HG02870 (cell line): Measurements from ENCODE around the gene TARS3.

Experiments
- ATAC-seq: cut with Tn5 transposase; IDR thresholded peaks from one replicate; pipeline ENCODE4 v1.9.1; 2021; ENCODE audit warnings: mild to moderate bottlenecking, moderate library complexity; ENCODE audit not compliant: unreplicated experiment

TARS3 gene

DNA sequence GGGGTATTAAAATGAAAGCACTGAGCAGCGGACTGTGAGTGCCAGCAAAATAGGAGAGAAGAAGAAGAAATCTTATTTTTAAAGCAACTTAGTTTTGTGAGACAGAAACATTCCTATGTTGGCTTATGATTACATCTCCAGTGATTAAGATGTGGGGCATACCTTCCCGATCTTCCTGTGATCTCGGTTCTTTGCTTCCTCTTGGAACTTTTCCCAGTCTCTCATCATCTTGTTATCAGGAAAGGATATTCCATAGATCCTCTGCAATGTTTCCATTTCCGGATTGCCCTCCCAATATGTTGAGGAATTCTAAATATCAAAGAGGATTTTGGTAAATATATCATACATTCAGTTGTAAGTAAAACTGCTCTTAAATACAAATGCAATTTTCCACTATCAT, 22.2 kb downstream of the TARS3 start:
- no peak for ATAC-seq

DNA sequence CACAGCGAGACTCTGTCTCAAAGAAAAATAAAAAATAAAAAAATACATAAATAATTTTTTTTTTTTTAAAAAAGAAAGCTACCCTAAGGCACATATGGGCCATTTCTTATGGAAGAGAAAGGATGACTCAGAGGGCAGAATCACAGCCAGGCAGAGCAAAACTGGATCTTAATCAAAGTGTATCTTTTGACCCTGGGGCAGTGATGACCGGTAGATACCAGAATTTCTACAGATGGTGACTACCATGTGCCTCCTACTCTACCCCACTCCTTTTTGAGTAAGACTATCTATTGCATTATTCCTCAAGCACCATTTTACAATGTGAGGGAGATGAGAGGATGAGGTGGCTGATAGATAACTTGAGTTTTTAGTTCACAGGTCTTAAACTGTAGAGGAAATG, 26.0 kb downstream of the TARS3 start:
- no peak for ATAC-seq

DNA sequence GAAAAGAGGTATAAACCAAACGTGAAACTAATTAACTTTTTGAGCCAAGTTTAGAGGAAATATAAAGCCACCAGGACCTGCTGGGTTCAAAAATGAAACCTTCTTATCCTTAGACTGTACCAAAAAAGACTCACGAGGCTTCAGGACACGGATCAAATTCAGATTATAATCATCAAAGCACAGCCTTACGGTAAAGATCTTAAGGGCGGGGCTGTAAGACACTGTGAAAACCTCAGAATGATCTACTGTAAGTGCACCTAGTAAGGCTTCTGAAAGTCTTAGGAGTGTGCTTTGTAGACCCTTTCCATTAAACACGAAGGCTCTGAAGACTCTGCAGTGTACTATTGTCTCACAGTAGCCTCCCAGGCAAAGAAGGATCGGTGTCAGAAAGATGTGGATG, 26.8 kb downstream of the TARS3 start:
- ATAC-seq, result no peak

DNA sequence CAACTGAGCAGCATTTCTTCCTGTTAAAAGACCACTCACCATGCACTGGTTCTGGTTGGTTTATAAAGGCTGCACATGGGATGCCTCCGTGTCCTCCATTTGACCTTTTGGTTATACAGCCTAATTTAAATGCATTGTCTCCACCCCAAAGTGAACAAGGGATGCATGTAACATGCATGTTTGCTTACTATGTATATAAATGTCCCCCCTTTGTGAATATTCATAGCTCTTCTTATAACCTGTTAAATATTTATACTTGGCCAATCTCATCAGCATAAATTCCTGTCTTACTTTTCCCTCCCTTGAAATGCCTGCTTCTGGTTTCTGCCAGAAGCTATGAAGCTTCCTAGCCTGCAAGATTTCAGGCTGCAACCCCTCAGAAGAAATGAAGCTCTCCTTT, 27.4 kb downstream of the TARS3 start:
- no peak for ATAC-seq

DNA sequence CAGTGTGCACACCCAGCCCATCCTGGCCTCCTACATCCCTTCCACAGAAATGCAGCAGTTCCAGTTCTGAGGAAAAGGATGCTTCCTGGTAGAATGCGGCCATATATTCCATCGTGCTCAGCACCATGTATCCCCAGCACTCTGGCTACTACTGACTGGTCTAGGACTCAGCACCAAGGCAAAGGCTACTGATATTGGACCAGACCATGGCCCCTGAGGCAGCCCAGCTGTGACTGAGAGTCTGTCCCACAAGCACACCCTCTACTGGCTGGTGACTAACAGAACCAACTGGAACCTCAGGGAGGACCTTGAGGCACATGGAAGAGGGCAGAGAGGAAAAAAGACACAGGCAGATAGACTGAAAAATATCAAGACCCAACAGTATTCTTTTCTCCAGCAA, 30.0 kb downstream of the TARS3 start:
- no peak for ATAC-seq

DNA sequence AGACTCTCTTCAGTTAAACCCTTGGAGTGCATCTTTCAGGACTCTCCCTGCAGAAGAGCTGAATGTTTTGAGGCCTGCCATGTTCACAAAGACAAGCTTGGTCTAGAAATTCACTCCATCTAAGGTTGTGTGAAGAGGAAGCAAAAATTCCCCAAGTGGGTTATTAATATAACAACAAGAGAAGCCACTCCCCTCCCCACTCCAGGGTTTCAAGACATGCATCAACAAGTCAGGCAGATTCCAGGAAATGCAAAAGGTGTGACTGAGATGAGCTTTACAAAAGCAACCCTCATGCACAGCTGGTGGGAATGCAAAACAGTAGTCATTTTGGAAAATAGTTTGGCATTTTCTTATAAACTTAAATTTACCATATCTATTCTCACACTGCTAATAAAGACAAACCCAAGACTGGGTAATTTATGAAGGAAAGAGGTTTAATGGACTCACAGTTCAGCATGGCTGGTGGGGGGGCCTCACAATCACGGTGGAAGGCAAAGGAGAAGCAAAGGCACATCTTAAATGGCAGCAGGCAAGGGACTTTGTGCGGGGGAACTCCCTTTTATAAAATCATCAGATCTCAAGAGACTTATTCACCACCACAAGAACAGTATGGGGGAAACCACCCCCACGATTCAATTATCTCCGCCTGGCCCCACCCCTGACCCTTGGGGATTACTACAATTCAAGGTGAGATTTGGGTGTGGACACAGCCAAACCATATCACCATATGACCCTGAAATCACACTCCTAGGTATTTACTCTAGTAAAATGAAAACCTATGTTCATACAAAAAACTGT, 31.3 kb downstream of the TARS3 start:
- ATAC-seq, result no peak

DNA sequence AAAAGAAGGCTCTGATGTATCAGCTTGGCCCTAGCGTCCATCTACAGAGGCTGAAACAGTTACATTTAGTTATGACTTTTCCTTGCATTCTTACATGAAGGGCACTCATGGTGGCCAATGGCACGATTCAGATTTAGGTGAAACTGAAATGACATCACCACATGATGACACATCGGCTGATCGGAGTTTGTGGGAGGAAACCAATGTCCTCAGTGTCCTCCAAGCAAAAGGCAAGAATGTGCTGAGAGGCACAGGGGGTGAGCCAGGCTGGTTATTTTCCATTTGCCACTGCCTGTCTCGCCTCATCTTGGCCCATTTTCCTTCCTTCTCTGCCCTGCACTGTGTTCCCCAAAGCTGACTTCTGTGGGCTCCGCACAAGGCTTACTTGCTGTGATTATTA, 34.4 kb downstream of the TARS3 start:
- ATAC-seq, result no peak

DNA sequence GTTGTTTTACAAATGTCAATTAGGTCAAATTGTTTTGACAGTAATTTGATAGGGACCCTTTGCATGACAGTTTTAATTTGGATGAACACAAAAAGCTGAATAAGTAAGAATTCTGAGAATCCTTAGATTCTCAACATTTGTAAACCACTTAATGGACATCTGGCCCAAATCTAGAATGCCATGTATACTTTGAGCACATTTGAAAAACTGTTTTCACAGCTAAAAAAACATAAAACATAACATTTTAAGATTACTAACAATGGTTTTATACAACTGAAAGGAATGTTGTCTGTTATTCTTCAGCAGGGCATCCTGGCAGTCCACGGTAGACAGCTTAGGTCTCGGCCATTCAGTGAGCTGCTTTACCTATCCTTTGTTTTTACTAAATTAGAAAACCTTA, 37.6 kb downstream of the TARS3 start:
- ATAC-seq, result no peak

DNA sequence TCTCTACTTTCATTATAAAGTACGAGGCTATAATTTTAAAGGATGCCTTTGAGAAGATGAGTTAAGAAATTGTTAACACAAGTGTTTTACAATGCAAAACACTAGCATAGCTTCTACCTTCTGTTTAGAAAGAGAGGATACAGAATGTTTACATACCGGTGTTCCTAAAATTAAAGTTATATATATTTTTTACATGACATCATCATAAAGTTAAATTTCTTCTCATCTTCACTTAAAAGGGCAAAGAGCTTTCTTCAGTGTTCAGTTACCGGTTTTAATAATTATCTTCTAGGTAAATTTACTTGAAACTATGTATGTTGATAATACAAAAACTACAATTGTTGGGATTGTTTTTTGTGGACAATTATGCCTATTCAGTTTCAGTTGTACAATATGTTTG, 39.4 kb downstream of the TARS3 start:
- ATAC-seq, result no peak

DNA sequence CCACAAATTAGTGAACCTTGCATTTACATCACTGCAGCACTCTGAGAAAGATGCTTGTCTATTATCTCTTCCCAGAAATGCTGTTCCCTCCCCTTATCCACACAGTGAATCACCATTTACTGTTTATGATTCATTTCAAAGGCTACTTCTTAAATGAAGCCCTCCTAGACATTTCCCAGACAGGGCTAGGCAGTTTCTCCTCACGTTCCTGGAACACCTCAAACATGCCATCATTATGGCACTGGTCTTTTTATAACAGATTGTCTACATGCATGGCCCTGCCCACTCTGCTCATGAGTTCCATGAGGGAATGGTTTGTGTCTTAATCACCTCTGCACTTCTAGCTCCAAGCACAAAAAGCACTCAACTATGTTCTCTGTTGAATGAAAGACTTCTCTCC, 39.9 kb downstream of the TARS3 start:
- no peak for ATAC-seq

DNA sequence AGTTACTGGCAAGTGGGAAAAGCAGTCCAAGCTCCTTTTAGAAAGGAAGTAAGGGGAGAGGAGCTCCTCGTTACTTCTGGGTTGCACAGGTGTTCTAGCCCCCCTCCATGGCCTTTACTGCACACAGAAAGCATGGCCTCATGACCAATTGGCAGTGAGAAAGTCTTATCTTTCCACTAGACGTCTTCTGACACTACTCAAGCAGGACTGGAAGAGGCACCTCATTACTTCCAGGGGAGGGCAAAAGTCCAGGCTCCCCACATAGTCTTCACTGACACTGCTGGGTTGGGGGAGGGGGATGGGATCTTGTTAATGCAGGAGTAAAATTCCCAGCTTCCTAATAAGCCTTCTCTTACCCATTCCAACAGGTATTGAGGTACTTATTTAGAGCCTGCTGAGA, 44.5 kb downstream of the TARS3 start:
- ATAC-seq, result no peak

DNA sequence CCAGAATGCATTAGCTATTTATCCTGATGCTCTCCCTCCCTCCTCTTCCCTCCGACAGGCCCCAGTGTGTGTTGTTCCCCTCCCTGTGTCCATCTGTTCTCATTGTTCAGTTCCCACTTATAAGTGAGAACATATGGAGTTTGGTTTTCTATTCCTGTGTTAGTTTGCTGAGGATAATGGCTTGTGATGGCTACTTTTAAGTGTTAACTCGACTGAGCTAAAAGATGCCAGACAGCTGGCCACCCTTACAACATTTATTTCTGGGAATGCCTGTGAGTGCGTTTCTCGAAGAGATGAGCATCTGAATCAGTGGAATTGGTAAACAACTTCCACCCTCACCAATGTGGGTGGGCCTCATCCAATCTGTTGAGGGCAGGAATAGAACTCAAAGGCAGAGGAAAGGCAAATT, 47.3 kb downstream of the TARS3 start:
- ATAC-seq, result no peak

DNA sequence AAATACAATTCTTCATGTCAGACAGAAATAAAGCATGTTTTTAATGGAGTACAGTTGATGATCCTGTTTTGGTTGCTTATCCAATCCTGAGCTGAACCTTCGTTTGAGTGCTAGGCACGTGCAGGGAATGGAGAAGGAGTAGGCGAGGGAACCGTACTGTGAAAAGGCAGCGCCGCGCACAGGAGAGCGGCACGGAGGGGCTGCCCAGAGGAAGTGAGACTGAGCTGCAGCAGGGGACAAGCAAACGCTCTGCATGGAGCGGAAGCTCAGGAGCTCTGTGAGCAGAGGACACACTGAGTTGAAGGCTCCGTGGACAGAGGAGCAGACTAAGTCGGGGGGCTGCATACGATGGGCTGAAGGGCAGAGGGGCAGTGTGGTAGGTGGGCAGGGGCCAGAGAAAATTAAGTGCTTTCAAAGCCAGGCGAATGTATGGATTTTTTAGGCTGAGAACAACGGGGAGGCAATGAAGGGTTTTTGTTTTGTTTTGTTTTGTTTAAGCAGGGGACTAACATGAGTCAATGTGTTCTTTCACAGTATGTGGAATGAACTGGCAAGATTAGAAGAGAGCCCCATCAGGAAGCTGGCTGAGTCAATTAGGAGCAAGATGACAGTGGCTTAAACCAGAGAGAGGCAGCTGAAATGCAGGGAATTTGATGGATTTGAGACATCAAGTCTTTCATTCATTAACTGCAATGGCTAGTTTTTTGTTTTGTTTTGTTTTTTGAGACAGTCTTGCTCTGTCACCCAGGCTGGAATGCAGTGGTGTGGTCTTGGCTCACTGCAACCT, 48.3 kb downstream of the TARS3 start:
- ATAC-seq, result peak; percentile 90

DNA sequence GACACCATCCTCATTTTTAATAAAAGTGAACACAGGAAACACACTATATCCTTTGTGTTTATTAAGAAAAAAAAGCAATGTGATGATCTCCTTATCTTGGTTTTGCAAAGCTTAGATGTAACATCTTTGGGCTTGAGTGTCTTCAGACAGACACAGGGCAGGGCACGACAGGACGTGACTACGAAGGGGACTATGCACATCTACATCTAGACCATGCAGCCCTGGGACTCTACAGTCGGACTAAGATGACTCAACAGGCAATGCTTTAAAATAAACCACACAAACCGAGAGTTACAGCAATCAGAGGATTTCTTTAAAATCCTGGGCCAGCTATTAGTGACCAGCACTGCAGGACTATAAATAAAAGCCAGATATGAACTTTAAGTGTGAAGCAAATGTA, 49.3 kb downstream of the TARS3 start:
- peak; percentile 52 for ATAC-seq

DNA sequence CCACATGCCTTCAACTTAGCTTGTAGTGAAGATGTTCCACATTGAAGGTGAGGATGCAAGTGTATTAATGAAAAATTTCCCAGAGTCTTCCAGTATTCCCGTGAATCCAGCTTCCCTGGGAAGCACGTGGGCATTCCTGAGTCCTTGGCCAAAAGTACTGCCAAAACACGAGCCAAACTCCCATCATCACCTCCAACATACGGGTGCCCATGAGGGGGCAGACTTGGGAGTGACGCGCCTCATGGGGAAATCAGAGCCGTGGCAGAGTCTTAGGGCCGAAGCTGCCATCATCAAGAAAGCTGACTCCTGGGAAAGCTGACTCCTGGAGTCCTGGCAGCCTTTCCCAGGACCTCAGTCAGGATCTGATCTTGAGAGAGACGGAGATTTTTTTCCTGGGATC, 52.0 kb downstream of the TARS3 start:
- ATAC-seq, result no peak

DNA sequence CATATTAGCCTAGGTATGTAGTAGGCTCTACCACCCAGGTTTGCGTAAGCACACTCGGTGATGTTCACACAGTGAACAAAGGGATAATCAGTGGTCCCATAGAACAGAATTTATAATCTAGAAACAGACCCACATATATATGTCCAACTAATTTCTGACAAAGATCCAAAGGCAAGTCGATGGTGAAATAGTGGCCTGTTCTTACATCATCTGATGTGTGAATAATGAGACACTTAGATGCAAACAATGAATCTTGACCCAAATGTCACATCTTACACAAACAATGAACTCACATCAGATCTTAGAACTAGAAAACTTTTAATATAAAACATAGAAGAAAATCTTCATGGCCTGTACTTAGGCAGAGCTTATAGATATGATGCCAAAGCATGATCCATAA, 54.5 kb downstream of the TARS3 start:
- no peak for ATAC-seq

DNA sequence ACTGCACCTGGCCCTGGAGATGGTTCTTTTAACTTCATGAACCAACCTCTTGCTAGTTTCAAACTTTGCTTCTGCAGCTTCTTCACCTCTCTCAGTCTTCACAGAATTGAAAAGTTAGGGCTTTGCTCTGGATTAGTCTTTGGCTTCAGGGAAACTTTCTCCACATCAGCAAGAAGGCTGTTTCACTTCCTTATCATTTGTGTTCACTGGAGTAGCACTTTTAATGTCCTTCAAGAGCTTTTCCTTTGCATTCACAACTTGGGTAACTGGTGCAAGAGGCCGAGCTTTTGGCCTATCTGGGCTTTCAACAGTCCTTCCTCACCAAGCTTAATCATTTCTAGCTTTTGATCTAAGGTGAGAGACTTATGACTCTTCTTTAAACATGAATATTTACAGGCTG, 56.4 kb downstream of the TARS3 start:
- ATAC-seq, result no peak

DNA sequence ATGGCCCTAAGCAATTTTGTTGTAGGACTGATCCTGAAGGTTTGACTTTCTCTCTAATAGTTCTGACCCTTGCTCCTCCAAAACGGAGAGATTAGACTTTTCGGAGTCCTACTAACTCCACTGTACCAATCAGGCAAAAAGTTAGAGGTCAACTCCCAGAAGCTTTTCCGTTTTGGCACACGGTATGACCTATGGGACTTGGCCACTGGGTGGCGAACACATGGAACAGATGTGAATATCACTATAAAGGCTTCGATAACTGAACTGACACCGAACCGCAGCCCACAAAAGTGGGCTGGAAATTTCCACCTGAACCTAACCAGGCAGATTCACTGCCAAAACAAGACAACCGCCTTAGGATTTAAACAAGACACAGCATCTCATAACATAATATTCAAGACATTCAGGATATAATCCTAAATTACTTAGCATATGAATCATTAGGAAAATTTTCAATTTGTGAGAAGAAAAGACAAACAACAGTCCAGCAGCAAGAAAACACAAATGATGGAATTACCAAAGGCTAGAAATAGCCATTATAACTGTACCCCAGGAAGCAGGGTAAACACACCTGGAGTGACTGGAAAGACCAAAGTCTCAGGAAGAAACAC, 59.9 kb downstream of the TARS3 start:
- ATAC-seq, result no peak

DNA sequence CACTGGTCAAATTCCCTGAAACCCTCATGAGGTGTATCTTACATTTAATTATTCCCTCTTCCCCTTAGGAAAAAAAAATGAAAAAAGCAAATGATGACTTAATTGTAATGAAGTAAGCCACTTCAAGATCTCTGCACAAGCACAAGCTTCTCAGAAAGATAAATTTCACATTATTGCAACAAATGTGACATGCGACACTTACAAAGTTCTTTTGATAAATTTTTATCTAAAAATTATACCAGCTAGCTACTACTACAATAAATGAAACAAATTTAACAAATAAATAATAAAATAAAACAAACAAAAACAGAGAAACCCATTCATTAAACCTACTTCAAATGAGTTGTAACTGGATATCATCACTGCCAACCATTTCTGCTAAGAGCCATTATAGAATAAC, 62.1 kb downstream of the TARS3 start:
- ATAC-seq, result no peak

DNA sequence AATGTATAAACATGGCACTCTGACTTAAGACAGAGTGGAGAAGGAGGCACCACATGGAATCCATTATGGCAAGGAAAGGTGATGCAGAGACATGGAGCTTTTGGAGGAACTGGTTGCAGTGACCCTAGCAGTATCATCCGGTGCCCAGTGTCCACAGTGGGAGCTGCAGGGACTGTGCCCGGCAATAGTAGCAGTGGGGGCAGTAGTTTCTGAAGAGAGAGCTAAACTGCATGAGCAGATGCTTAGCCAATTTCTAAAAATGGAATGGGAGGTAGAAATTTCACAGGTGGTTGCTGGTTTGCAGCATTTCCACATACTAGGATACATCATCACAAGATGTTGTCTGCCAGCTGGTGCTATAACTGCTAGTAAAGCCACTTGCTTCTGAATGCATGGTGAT, 64.3 kb downstream of the TARS3 start:
- no peak for ATAC-seq

DNA sequence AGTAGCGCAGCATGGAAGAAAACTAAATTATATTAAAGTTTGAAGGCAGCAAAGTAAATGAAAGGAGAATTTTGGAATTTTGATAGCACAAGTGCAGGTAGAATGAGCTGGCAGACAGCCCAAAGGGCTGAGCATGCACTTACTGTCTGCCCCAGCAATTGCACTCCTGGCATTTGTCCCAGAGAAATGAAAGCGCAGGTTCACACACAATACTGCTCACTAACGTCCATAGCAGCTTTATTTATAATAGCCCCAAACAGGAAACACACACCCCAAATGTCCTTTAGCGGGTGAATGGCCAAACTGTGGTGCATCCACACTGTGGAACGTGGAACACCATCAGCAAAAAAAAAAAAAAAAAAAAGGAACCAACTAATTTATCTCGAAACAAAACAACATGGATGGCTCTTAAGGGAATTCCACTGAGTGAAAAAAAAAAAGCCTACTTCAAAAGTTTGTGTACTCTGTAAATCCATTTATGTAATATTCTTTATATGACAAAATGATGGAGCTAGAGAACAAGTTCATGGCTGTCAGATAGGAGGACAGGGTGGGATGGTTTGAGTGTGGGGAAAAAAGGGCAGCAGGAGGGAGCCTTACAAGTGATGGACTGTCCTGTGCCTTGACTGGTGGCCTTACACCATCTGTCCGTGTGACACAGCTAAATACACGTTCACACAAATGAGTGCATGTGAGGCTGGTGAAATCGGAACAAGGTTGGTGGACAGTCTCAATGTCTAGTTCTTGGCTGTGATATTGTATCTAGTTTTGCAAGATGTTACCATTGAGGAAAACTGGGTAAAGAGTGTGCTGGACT, 66.1 kb downstream of the TARS3 start:
- ATAC-seq, result no peak
